T-cell (primary cell): Measurements from ENCODE around the gene CPSF2. TPM values are rescaled to one million over a fixed set of nuclear protein-coding genes. Genes with fewer than 3 reads are reported as not detected.
"Not testable (repeated sequence)": the region's sequence is repeated elsewhere in the genome, so short reads cannot be mapped to it uniquely, and the experiment has no call there.

ENCODE experiments used
- ATAC-seq, 4 experiments: fragments of 200-7000 bp in 3 of 4; fragments of 150-1000 bp in 1 of 4; cut with Tn5 transposase; replicated peaks in 1 of 4; 1 replicate in 3 of 4; 2 replicates in 1 of 4; pipeline ENCODE4 v1.10.0; 2021; ENCODE audit warnings: moderate library complexity in 3 of 4, mild to moderate bottlenecking in 2 of 4, moderate number of reproducible peaks in 1 of 4
- CTCF ChIA-PET, 2 donors: fragments of 300-600 bp; sonication (Branson Sonifier 250); formaldehyde crosslinking; loops; one replicate each; lab custom pipeline; 2022; ENCODE audit warnings: antibody characterized with exemption in 2 of 2; lab: Charles Lee
- POLR2A ChIA-PET, 2 donors: fragments of 300-600 bp; sonication (Branson Sonifier 250); formaldehyde crosslinking; loops; one replicate each; lab custom pipeline; 2022; ENCODE audit warnings: antibody characterized with exemption in 2 of 2; lab: Charles Lee
- DNase-seq, 35 experiments: peaks; one replicate each; pipeline versions ENCODE4 v3.0.0 to v3.0.0-alpha.2; 2013 to 2023
- H3K27ac ChIP-seq: one replicate; pipeline ENCODE4 v1.5.1; 2013; ENCODE audit warnings: low read length
- H3K27me3 ChIP-seq, 2 experiments: replicated peaks in 1 of 2; 1 replicate in 1 of 2; 2 replicates in 1 of 2; pipeline versions ENCODE4 v1.6.1 to v1.7.0; 2013; ENCODE audit warnings: low read length in 1 of 2, mixed read lengths in 1 of 2; ENCODE audit not compliant: control insufficient read depth in 2 of 2, insufficient read depth in 2 of 2; ENCODE audit errors: extremely low read depth in 1 of 2
- H3K36me3 ChIP-seq, 2 donors: 1 replicate in 1 of 2; 2 replicates in 1 of 2; pipeline versions ENCODE4 v1.6.1 to v1.7.0; 2013; ENCODE audit warnings: low read length in 1 of 2; ENCODE audit not compliant: control insufficient read depth in 2 of 2, insufficient read depth in 1 of 2; ENCODE audit errors: extremely low read depth in 1 of 2
- H3K4me1 ChIP-seq, 2 experiments: 1 replicate in 1 of 2; 2 replicates in 1 of 2; pipeline versions ENCODE4 v1.6.1 to v1.7.0; 2013; ENCODE audit warnings: low read length in 2 of 2, mixed read lengths in 1 of 2; ENCODE audit not compliant: insufficient read depth in 2 of 2, control insufficient read depth in 1 of 2; ENCODE audit errors: extremely low read depth in 1 of 2
- H3K4me3 ChIP-seq, 2 donors: 1 replicate in 1 of 2; 2 replicates in 1 of 2; pipeline versions ENCODE4 v1.5.1 to v1.7.0; 2013; ENCODE audit warnings: mild to moderate bottlenecking in 2 of 2, low read length in 1 of 2, moderate library complexity in 1 of 2; ENCODE audit not compliant: control insufficient read depth in 1 of 2; ENCODE audit errors: extremely low read depth in 1 of 2
- H3K9me3 ChIP-seq: 2 replicates; pipeline ENCODE4 v1.7.0; 2013
- H3K27ac Mint-ChIP-seq, 2 donors: one replicate each; pipeline ENCODE4 v1.8.0; 2020 to 2021; ENCODE audit warnings: mild to moderate bottlenecking in 2 of 2, mixed read lengths in 2 of 2
- H3K27me3 Mint-ChIP-seq, 2 donors: one replicate each; pipeline ENCODE4 v1.8.0; 2021 to 2022; ENCODE audit warnings: mixed read lengths in 2 of 2
- H3K36me3 Mint-ChIP-seq: one replicate; pipeline ENCODE4 v1.8.0; 2021; ENCODE audit warnings: mixed read lengths
- H3K4me1 Mint-ChIP-seq, 3 donors: one replicate each; pipeline ENCODE4 v1.8.0; 2020 to 2022; ENCODE audit warnings: mixed read lengths in 3 of 3, mild to moderate bottlenecking in 1 of 3
- H3K4me3 Mint-ChIP-seq, 3 donors: one replicate each; pipeline ENCODE4 v1.8.0; 2020 to 2022; ENCODE audit warnings: mild to moderate bottlenecking in 3 of 3, mixed read lengths in 3 of 3, moderate library complexity in 3 of 3
- H3K9me3 Mint-ChIP-seq, 3 donors: one replicate each; pipeline ENCODE4 v1.8.0; 2020 to 2022; ENCODE audit warnings: mixed read lengths in 3 of 3
- WGBS: methylation state at CpG from one replicate; pipeline ENCODE4 v1.1.5; 2013; ENCODE audit warnings: missing lambda C conversion rate; ENCODE audit not compliant: insufficient coverage; 5-methylcytosine and 5-hydroxymethylcytosine counted together
- total RNA-seq, 35 experiments: library from RNA in 6 of 35; stranded (reverse) in 6 of 35; fragments of 120-200 nt in 1 of 35; gene quantifications; one replicate each; pipeline versions ENCODE4 v1.2.1 to v1.2.4 and lab custom pipeline; 2013 to 2026

The CPSF2 gene
- total RNA-seq, 5 donors from 2014 or later (not counting 1 experiment from before 2014, with no cell fraction given), result 27.6 to 57.4 (median 45.5) TPM

GRCh38 chr14:92207928-92208265, 86.1 kb downstream of the CPSF2 start:
- 79% methylated on average over 2 of the region's 6 CpGs for WGBS
- H3K27ac Mint-ChIP-seq, result no peak overlapping the region
- H3K9me3 Mint-ChIP-seq, result peaks cover 0 to 11% (median 2%) of the 10 kb centered on the region in 3 donors
- no peak overlapping the region for H3K4me3 Mint-ChIP-seq
- H3K27me3 Mint-ChIP-seq, result peaks cover 8 to 10% of the 10 kb centered on the region in 2 donors
- no peaks in the 10 kb centered on the region for H3K36me3 Mint-ChIP-seq
- Histone ChIP-seq H3K27me3 (peaks cover 0 to 27% of the 10 kb centered on the region in 2 experiments), H3K36me3 (no peaks in the 10 kb centered on the region), H3K4me1 (no peaks in the 10 kb centered on the region), H3K27ac (no peak overlapping the region), H3K9me3 (no peaks in the 10 kb centered on the region), H3K4me3 (no peak overlapping the region)
- POLR2A ChIA-PET, result no interaction called here
- CTCF ChIA-PET, result no interaction called here
- no peak for ATAC-seq
- no peaks in the 10 kb centered on the region for H3K4me1 Mint-ChIP-seq
- no peak for DNase-seq

- Histone ChIP-seq H3K9me3 (no peaks in the 10 kb centered on the region), H3K4me3 (no peak overlapping the region), H3K27me3 (peaks cover 0 to 29% of the 10 kb centered on the region in 2 experiments), H3K27ac (no peak overlapping the region), H3K4me1 (no peaks in the 10 kb centered on the region), H3K36me3 (no peaks in the 10 kb centered on the region)
- CTCF ChIA-PET, result no interaction called here
- H3K4me3 Mint-ChIP-seq, result no peak overlapping the region
- H3K4me1 Mint-ChIP-seq, result no peaks in the 10 kb centered on the region
- H3K36me3 Mint-ChIP-seq, result no peaks in the 10 kb centered on the region
- POLR2A ChIA-PET, result no interaction called here
- WGBS, result 93% methylated on average over 14 of the region's 14 CpGs
- ATAC-seq, result no peak
- no peak overlapping the region for H3K27ac Mint-ChIP-seq
- peaks cover 0 to 15% (median 6%) of the 10 kb centered on the region in 3 donors for H3K9me3 Mint-ChIP-seq
- peaks cover 5 to 9% of the 10 kb centered on the region in 2 donors for H3K27me3 Mint-ChIP-seq
- DNase-seq, result no peak
Observed at GRCh38 chr14:92209141-92209540, 87.4 kb downstream of the CPSF2 start.

- H3K27ac Mint-ChIP-seq, H3K36me3 ChIP-seq, H3K36me3 Mint-ChIP-seq, H3K27ac ChIP-seq, H3K4me3 ChIP-seq, H3K4me3 Mint-ChIP-seq, ATAC-seq, H3K4me1 ChIP-seq, CTCF ChIA-PET, H3K4me1 Mint-ChIP-seq, H3K9me3 ChIP-seq, DNase-seq, POLR2A ChIA-PET: not testable (repeated sequence)
- H3K9me3 Mint-ChIP-seq, result peaks cover 0 to 15% (median 6%) of the 10 kb centered on the region in 3 donors
- WGBS, result no CpG with 5 or more reads among the region's 3 CpGs
- H3K27me3 Mint-ChIP-seq, result peaks cover 0 to 10% of the 10 kb centered on the region in 2 donors
- H3K27me3 ChIP-seq, result peaks cover 0 to 17% of the 10 kb centered on the region in 2 experiments
Observed at GRCh38 chr14:92213125-92213524, 91.4 kb downstream of the CPSF2 start.

GRCh38 chr14:92215579-92215978, 93.8 kb downstream of the CPSF2 start:
- ChIA-PET CTCF (no interaction called here), POLR2A (no interaction called here)
- H3K4me3 Mint-ChIP-seq, result no peak overlapping the region
- WGBS, result 98% methylated on average over 3 of the region's 5 CpGs
- H3K4me1 Mint-ChIP-seq, result no peaks in the 10 kb centered on the region
- no peak for DNase-seq
- no peak for ATAC-seq
- no peaks in the 10 kb centered on the region for H3K4me1 ChIP-seq
- no peaks in the 10 kb centered on the region for H3K9me3 ChIP-seq
- peaks cover 0 to 15% (median 6%) of the 10 kb centered on the region in 3 donors for H3K9me3 Mint-ChIP-seq
- no peaks in the 10 kb centered on the region for H3K36me3 ChIP-seq
- H3K27ac ChIP-seq, result no peak overlapping the region
- no peaks in the 10 kb centered on the region for H3K36me3 Mint-ChIP-seq
- H3K27me3 Mint-ChIP-seq, result peaks cover 0 to 10% of the 10 kb centered on the region in 2 donors
- H3K27ac Mint-ChIP-seq, result no peak overlapping the region
- H3K27me3 ChIP-seq, result peaks cover 0 to 12% of the 10 kb centered on the region in 2 experiments
- no peak overlapping the region for H3K4me3 ChIP-seq

- CTCF ChIA-PET, result interaction anchor here in 1 of 2 donors (0.7 kb wide), 1 partner anchor 534 kb away, joined by 3 read pairs; no protein-coding TSS in a partner anchor
- Mint-ChIP-seq H3K27ac (no peak overlapping the region), H3K4me1 (no peaks in the 10 kb centered on the region), H3K4me3 (no peak overlapping the region), H3K9me3 (peaks cover 0 to 4% (median 4%) of the 10 kb centered on the region in 3 donors), H3K27me3 (peaks cover 3 to 10% of the 10 kb centered on the region in 2 donors), H3K36me3 (no peaks in the 10 kb centered on the region)
- no peak for DNase-seq
- Histone ChIP-seq H3K27ac (no peak overlapping the region), H3K4me1 (no peaks in the 10 kb centered on the region), H3K27me3 (peaks cover 0 to 13% of the 10 kb centered on the region in 2 experiments), H3K4me3 (no peak overlapping the region), H3K36me3 (no peaks in the 10 kb centered on the region), H3K9me3 (no peaks in the 10 kb centered on the region)
- no peak for ATAC-seq
- POLR2A ChIA-PET, result no interaction called here
- WGBS, result no CpG with 5 or more reads among the region's 1 CpG
Observed at GRCh38 chr14:92217936-92218335, 96.2 kb downstream of the CPSF2 start.

Other genes with a start within 250 kb of the CPSF2 start
- gene FBLN5, start 174.3 kb upstream of the CPSF2 start, total RNA-seq, result 10 to 100 TPM in 1 of 5 donors, 1 to 10 TPM in 4; 4.2 to 19.5 (median 9.5) TPM
- 10 to 100 TPM; 52.7 to 58.3 (median 54.8) TPM for gene TRIP11, start 81.9 kb upstream of the CPSF2 start, total RNA-seq
- 10 to 100 TPM; 31.0 to 50.2 (median 41.8) TPM for gene ATXN3, start 15.4 kb upstream of the CPSF2 start, total RNA-seq
- gene NDUFB1, start 263 bp upstream of the CPSF2 start, total RNA-seq, result 10 to 100 TPM; 40.1 to 81.1 (median 75.0) TPM
- gene SLC24A4, start 201.2 kb downstream of the CPSF2 start, total RNA-seq, result under 1 TPM in 2 of 5 donors, not detected in 3; 0.14 to 0.15 TPM